ENCODE results near the gene FCER1G. TPM values are rescaled to one million over a fixed set of nuclear protein-coding genes. Genes with fewer than 3 reads are reported as not detected.

Gene FCER1G
- total and polyA plus RNA-seq, 2 of the 8 experiments (the other 6 are each of a cell fraction or from before 2014, with no cell fraction given): 1.6 TPM; not detected in 1

- TF ChIP-seq SIN3A (conservative IDR thresholded peaks at IDR 0.05 in 1 of 2, IDR thresholded peaks at IDR 0.05 in 1 of 2; ENCODE audit: low read depth in 1 of 2, low read length in 2 of 2) (peak; percentile 72 to 74; a peak in 2 of 4 replicates), CEBPB (IDR thresholded peaks at IDR 0.05; ENCODE audit: low read depth, low read length) (no peak), SIX5 (IDR thresholded peaks at IDR 0.05; ENCODE audit: low read depth, low read length) (no peak), SRF (IDR thresholded peaks at IDR 0.05; ENCODE audit: low read depth, low read length) (no peak), CBX8 (IDR thresholded peaks at IDR 0.05; ENCODE audit: borderline replicate concordance, low read depth, low read length) (no peak), CTBP2 (IDR thresholded peaks at IDR 0.05; ENCODE audit: borderline replicate concordance, insufficient read depth, insufficient read length, low read length) (no peak), GABPA (IDR thresholded peaks at IDR 0.05; ENCODE audit: borderline replicate concordance, insufficient read depth, low read length) (no peak), POU5F1 (IDR thresholded peaks at IDR 0.05; ENCODE audit: low read depth, low read length) (no peak), CHD7 (IDR thresholded peaks at IDR 0.05; ENCODE audit: insufficient replicate concordance, low read length) (no peak), SUZ12 (IDR thresholded peaks at IDR 0.05; ENCODE audit: low read length) (no peak)
Measured at GRCh38 chr1:161177112-161177935, 37.8 kb upstream of the FCER1G start, which contains the start of gene B4GALT3 (continued).
